Kidney capillary endothelial cell (primary cell): ENCODE results near the gene RASL11B.
"Not testable (repeated sequence)": the region's sequence is repeated elsewhere in the genome, so short reads cannot be mapped to it uniquely, and the experiment has no call there.

Source experiments
- DNase-seq: peaks from one replicate; pipeline ENCODE4 v3.0.0-alpha.2; 2018; ENCODE audit warnings: low spot score

Gene RASL11B

GRCh38 chr4:52861879-52862616 is at the start of gene RASL11B:
RASL11B (plus strand) TSS chr4:52862317; CDS start chr4:52862508, 191 bp downstream.
- DNase-seq: peak; percentile 70

DNA sequence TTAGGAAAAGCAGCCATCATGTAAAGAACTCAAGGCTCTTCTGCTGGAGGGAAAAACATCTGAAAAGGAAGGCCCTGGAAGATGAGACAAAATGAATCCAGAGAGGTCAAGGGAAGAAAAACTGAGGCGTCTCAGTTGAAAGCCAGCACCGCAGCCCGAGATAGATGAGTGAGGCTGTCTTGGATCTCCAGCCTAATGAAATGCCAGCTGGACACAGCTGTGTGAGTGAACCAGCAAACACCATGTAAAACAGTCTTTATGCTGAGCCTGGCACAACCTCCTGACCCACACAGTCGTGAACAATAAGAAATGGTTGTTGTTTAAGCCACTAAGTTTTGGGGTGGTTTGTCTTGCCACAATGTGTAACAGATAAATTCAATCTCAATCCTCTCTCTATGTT is 48.6 kb upstream of the RASL11B start:
- no peak for DNase-seq

DNA sequence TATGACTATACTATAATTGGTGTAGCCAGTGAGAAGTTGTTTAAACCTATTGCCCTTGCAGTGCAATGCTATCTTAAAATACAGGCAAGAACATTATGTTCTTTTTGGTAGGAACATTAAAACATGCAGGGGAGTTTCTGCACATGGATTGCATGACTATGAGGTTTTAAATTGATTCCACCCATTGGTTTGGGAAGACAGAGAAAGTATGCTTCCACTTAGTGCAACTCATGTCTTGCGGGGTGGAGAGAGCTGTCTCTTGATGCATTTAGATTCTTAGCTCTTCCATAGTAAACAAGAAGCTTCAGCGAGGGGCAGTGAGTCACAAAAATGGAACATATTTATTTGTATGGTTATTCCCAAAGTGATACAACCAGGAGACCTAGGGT is 39.5 kb upstream of the RASL11B start:
- no peak for DNase-seq

DNA sequence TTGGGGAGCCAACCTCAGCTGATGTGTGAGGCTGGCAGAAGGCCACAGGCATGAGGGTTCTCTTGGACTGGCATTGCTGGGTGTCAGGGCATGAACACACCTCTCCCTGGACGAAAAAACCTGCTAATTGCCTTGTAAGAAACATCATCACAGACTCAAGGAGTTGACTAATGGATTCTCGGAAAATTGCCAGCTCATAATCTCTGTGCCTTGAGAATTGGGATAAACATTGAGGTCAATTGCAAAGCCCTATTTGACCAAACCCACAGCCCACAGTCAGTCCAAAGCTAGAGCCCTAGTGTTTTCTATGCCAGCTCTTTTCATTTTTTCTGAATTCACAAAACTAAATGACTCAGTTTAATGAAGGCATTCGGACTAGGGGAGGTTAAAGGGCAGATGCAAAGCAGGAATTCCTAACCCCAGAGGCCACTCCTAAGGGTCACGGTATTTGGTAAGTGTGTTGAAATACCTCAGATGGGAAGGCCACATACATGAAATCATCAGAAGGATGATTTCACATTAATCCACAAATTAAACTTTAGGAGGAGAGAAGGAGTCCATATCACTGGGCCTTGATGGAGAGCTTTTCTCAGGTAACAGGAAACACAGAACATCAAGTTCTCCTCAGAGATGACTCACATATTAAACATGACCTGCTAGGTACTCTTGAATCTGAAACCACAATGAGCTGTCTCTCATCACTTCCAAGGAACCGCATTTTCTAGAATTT is 39.0 kb upstream of the RASL11B start:
- DNase-seq: no peak

DNA sequence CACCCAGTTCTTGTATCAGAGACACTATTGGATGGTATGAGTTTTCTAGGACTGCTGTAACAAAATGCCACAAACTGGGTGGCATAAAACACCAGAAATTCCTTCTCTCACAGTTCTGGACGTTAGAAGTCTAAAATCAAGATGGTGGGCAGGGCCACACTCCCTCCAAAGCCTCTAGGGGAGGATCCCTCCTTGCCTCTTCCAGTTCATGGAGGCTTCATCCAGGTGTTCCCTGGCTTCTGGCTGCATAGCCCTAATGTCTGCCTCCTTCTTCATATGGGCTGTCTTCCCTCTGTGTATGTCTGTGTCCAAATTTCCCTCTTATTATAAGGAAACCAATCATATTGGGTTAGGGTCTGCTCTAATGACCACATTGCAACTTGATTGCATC is 38.4 kb upstream of the RASL11B start:
- DNase-seq: no peak

- no peak for DNase-seq
Observed at GRCh38 chr4:52824270-52824602, 37.9 kb upstream of the RASL11B start.

DNA sequence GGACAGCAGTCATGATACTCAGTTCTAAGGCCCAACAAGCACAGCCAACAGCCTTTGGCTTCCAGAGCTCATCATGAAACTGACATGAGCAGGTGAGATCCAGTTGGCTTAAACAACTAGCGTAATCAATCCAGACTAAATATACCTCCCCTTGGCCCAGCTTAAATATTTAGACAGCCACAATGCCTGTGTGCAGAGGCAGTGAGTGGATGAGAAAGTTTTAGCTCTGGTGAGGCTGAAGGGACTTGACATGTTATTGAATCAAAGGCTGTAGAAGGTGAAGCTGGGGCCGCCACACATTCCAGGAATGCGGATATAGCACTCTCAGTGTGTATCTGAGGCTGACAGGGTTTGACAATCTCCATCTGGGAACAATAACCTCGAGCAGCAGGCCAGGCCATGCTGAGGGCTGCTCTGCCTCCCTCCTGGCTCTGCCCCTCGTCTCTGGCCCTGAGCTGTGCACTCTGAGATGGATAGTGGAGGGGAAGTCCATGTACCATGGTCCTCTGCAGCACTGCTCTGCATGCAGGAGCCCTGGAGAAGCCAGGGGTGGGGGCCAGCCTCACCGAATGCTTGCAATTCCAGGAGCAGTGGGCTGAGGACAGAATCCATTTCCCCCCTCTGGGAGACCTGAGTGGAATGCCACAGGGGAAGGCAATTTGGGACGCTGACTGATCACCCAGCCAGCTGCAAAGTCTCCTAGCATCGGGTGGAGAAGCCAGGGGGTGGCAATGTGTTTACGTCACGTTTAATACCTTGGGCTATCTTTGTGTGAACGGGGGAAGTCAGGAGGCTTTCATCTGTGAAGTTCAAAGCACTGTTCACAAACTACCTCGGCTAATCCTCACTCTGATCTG is 37.3 kb upstream of the RASL11B start:
- DNase-seq: no peak

DNA sequence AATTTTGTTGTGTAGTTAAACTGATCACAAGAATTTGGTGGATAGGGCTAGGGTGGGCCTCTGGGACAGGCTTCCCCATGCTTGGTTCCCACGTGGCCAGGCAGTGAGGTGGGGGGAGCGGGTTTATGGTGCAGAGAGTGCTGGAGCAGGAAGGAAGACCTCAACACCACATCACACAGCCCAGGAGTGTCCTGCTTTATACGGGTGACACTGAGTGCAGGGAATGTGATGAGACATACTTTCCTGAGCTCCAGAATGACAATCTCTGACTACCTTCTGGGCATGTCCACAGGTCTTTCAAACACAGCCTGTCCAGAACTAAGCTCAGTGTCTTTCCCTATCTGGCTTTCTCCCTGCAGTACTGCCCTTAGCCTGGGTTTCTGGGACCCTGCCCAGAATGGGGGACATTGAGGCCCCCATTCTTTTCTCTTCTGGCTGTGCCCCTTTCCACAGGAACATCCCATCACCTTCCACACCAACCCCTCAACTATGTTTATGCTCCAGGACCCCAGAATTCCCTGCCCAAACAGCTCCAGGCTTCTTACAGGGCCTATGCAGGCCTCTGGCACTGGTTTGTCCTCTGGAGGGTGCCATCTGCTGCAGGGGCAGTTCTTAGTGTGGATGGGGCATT is 36.5 kb upstream of the RASL11B start:
- DNase-seq: no peak

GRCh38 chr4:52833941-52834525 is 28.1 kb upstream of the RASL11B start:
- no peak for DNase-seq

DNA sequence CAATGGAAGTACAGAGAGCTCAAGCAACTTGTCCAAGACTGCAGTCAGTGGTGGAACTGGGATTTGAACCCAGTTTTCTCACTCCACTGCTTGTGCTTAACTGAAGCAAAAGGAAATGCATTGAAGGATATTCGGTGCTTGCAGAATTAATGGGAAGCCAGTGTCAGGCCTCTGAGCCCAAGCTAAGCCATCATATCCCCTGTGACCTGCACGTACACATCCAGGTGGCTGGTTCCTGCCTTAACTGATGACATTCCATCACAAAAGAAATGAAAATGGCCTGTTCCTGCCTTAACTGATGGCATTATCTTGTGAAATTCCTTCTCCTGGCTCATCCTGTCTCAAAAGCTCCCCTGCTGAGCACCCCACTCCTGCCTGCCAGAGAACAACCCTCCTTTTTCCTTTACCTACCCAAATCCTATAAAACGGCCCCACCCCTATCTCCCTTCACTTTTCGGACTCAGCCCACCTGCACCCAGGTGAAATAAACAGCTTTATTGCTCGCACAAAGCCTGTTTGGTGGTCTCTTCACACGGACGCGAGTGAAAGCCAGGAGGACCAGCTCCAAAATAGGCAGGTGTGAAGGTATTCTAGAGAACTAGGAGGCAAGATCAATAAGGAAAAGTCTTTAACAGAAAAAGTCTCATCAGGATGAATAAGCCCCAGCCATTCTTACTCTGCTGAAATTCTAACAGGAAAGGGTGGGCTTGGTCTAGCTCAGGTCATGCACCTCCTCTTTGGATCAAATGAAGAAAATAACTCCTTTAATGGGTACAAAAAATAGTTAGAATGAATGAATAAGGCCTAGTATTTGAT is 27.3 kb upstream of the RASL11B start:
- DNase-seq: not testable (repeated sequence)

- DNase-seq: no peak
Observed at GRCh38 chr4:52836120-52836519, 26.0 kb upstream of the RASL11B start.

- no peak for DNase-seq
Observed at GRCh38 chr4:52836678-52837077, 25.4 kb upstream of the RASL11B start.

DNA sequence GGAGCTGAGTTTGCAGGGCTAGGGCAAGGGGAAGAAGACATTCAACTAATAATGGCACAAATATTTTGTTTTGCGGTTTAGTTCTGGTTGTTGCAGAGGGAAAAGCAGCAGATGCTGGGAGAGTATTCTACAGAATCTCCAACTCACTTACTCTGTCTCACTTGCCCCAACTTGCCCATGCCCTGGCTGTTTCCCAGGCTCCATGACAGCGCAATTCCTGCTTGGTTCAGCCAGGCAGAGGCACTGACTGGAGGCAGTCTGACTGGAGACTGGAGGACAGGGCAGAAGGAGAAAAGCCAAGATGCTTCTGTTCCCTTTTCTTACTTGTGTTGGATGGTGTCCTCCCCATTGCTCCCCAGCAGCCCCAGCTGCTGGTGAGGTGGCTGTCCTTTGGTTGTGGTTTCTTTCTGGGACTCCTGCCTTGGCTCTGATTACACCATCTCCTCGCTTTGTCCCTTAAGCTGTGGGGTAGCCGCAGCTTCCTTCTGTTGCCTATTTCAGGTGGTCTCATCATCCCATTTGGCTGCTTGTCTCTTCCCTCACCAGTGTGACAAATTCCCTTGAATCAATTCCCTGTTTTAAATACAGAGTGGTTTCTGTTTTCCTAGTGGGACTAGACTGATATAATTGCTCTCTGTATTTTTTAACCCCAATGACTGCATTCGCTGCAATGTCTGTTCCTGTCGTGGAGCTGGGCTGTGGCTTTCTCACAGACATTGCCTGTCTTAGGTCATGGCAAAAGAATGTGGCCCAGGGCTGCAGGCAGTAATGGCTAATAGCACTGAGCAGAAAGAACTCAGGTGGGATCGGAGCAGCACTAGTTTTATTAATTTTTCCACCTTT is 24.2 kb upstream of the RASL11B start:
- DNase-seq: no peak

GRCh38 chr4:52838729-52839586 is 23.2 kb upstream of the RASL11B start:
- no peak for DNase-seq

- no peak for DNase-seq
Observed at GRCh38 chr4:52840531-52841370, 21.4 kb upstream of the RASL11B start.

DNA sequence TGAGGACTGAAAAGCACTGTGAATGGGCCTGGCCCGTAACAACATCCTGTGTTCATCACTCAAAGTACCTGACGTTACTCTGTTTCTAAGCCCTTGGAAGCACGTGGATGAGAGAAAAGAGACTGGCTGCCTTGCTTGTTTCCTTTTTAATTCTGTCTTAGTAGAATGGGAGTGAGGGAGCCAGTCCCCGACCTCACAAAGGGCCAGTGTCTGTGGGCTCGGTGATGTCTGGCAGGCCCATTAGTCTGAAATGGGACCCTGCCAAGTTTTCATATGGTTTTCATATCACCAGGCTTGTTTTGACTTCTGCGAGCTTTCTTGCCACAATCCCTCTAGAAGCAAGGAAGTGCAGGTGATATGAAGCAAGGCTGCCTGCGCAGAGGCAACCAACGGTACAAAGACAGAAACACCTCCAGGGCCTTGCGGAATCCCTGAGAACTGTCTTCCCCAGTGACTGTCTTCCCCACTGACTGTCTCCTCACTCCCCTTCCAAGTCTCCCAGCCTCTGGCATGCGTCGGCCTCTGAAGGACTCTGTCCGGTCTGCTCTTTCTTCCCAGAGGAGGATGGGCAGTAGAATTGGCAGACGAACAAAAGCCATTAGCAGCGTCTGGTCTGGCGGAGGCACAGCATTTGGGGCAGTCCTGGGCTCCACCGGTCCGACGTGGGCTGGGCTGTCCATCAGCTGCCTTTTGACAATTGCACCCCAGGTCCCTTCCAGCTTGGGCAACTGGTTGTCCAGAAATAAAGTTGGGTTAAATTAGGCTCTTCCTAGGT is 20.2 kb upstream of the RASL11B start:
- DNase-seq: no peak

- no peak for DNase-seq
Observed at GRCh38 chr4:52842792-52843191, 19.3 kb upstream of the RASL11B start.
